ENCODE data around the gene SELL. TPM values are rescaled to one million over a fixed set of nuclear protein-coding genes. Genes with fewer than 3 reads are reported as not detected.

SELL gene
- not detected in 2 replicates for total RNA-seq
- long read RNA-seq: 0 reads

GRCh38 chr1:169711469-169712308 lies at the start of gene SELL:
Gene SELL (minus strand): TSS chr1:169711620. CDS start chr1:169711498, 122 bp downstream.
- Mint-ChIP-seq H3K4me1 (peaks cover 3% of the 10 kb centered on the region), H3K9me3 (peaks cover 10% of the 10 kb centered on the region), H3K27me3 (ENCODE audit: low read depth) (peaks cover 63% of the 10 kb centered on the region), H3K27ac (ENCODE audit: unreplicated experiment) (no peak within 1 kb of the TSS), H3K4me3 (no peak within 1 kb of the TSS), H3K36me3 (ENCODE audit: low read depth) (peaks cover 2% of the 10 kb centered on the region)
- peak; percentile 77 for TF ChIP-seq CTCF (conservative IDR thresholded peaks at IDR 0.05)
- peak; percentile 55 for DNase-seq (ENCODE audit: low read depth, low spot score)

DNA sequence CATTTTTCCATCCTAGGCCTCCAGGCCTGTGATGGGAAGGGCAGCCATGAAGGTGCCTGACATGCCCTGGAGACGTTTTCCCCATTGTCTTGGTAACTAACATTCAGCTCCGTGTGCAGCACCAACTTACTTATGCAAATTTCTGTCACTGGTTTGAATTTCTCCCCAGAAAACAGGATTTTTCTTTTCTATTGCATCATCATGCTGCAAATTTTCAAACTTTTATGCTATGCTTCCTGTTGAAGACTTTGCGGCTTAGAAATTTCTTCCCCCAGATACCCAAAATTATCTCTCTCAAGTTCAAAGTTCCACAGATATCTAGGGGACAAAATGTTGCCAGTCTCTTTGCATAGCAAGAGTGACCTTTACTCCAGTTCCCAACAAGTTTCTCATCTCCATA lies 47.6 kb upstream of the SELL start:
- Mint-ChIP-seq H3K27ac (ENCODE audit: unreplicated experiment) (no peak overlapping the region), H3K4me3 (no peak overlapping the region), H3K27me3 (ENCODE audit: low read depth) (peaks cover 18% of the 10 kb centered on the region), H3K9me3 (peaks cover 8% of the 10 kb centered on the region), H3K36me3 (ENCODE audit: low read depth) (no peaks in the 10 kb centered on the region), H3K4me1 (no peaks in the 10 kb centered on the region)
- DNase-seq (ENCODE audit: low read depth, low spot score): no peak
- no peak for TF ChIP-seq CTCF (conservative IDR thresholded peaks at IDR 0.05)

- Mint-ChIP-seq H3K36me3 (ENCODE audit: low read depth) (no peaks in the 10 kb centered on the region), H3K4me1 (no peaks in the 10 kb centered on the region), H3K4me3 (no peak overlapping the region), H3K27ac (ENCODE audit: unreplicated experiment) (no peak overlapping the region), H3K9me3 (no peaks in the 10 kb centered on the region), H3K27me3 (ENCODE audit: low read depth) (peaks cover 18% of the 10 kb centered on the region)
- no peak for DNase-seq (ENCODE audit: low read depth, low spot score)
- TF ChIP-seq CTCF (conservative IDR thresholded peaks at IDR 0.05): no peak
Observed at GRCh38 chr1:169753549-169753948, 42.1 kb upstream of the SELL start.

GRCh38 chr1:169750041-169750440 lies 38.6 kb upstream of the SELL start:
- Mint-ChIP-seq H3K4me1 (no peaks in the 10 kb centered on the region), H3K36me3 (ENCODE audit: low read depth) (no peaks in the 10 kb centered on the region), H3K27ac (ENCODE audit: unreplicated experiment) (no peak overlapping the region), H3K27me3 (ENCODE audit: low read depth) (peaks cover 10% of the 10 kb centered on the region), H3K4me3 (no peak overlapping the region), H3K9me3 (no peaks in the 10 kb centered on the region)
- no peak for DNase-seq (ENCODE audit: low read depth, low spot score)
- no peak for TF ChIP-seq CTCF (conservative IDR thresholded peaks at IDR 0.05)

- Mint-ChIP-seq H3K9me3 (peaks cover 4% of the 10 kb centered on the region), H3K4me1 (no peaks in the 10 kb centered on the region), H3K27me3 (ENCODE audit: low read depth) (peaks cover 7% of the 10 kb centered on the region), H3K27ac (ENCODE audit: unreplicated experiment) (no peak overlapping the region), H3K4me3 (no peak overlapping the region), H3K36me3 (ENCODE audit: low read depth) (no peaks in the 10 kb centered on the region)
- DNase-seq (ENCODE audit: low read depth, low spot score): no peak
- no peak for TF ChIP-seq CTCF (conservative IDR thresholded peaks at IDR 0.05)
Observed at GRCh38 chr1:169746550-169746949, 35.1 kb upstream of the SELL start.

Data from neural crest cell (in vitro differentiated cells).